ENCODE data around the gene USO1.

DNA sequence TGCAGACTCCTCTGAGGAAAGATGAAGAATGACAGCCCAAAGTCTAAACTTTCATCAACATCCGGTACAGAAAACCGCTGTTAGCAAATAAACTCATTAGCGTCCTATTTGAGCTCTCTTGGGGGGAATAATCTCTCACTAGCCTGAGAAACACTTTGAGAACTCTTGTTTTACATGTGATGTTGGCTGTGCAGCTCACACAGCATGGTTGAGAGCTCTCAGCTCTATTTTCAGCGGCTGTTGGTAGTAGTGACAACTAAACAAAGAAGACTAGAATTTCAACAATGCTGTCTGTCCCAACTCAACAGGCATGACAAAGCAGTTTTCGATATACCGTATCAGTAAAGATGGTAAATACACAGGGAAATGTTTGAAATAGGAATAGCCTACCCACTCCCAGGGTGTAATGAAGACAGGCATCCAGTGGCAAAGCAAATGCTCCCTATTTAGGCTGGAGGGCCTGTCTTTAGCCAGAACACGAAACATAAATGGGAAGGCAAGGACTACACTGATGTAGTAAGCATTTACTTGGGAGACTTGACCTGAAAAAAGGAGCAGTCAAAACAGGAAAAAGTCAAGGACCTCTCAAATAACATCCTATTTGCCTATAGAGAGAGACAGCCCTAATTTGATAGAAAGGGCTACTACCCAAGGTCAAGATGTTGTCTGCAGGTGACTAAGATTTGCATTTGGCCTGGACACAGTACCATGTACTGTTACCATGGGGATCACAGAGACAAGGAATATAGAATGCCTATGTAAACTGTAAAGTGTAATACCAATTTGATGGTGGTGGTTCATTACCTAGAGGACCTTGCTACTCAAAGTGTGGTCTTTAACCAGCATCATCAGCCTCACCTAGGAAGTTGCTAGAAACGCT lies 117.5 kb downstream of the USO1 start:
- TF ChIP-seq, protein P1, sequence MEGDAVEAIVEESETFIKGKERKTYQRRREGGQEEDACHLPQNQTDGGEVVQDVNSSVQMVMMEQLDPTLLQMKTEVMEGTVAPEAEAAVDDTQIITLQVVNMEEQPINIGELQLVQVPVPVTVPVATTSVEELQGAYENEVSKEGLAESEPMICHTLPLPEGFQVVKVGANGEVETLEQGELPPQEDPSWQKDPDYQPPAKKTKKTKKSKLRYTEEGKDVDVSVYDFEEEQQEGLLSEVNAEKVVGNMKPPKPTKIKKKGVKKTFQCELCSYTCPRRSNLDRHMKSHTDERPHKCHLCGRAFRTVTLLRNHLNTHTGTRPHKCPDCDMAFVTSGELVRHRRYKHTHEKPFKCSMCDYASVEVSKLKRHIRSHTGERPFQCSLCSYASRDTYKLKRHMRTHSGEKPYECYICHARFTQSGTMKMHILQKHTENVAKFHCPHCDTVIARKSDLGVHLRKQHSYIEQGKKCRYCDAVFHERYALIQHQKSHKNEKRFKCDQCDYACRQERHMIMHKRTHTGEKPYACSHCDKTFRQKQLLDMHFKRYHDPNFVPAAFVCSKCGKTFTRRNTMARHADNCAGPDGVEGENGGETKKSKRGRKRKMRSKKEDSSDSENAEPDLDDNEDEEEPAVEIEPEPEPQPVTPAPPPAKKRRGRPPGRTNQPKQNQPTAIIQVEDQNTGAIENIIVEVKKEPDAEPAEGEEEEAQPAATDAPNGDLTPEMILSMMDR (IDR thresholded peaks at IDR 0.05): no peak
- no peak for TF ChIP-seq POLR2A (IDR thresholded peaks at IDR 0.05)

All from testis (tissue), 2 donors.